C4-2B (cell line): Measurements from ENCODE around the gene CACNA2D3.

Source experiments
- H3K27ac ChIP-seq: fragments of 450-650 bp; 2 replicates; pipeline ENCODE4 v1.5.1; 2017
- CTCF ChIP-seq: fragments of 450-650 bp; conservative IDR thresholded peaks from 2 replicates; pipeline ENCODE4 v1.5.1; 2017; ENCODE audit warnings: mild to moderate bottlenecking
- ZFX ChIP-seq: fragments of 450-650 bp; IDR thresholded peaks from 2 replicates; pipeline ENCODE4 v1.6.1; 2017

Gene CACNA2D3

GRCh38 chr3:55030938-55031337 lies 908.6 kb downstream of the CACNA2D3 start:
- no peak overlapping the region for H3K27ac ChIP-seq
- no peak for TF ChIP-seq ZFX
- TF ChIP-seq CTCF = no peak

GRCh38 chr3:55036883-55037577 lies 914.7 kb downstream of the CACNA2D3 start:
- TF ChIP-seq CTCF (no peak), ZFX (no peak)
- H3K27ac ChIP-seq = no peak overlapping the region

GRCh38 chr3:55042591-55042990 lies 920.2 kb downstream of the CACNA2D3 start:
- TF ChIP-seq ZFX (no peak), CTCF (peak; percentile 23)
- no peak overlapping the region for H3K27ac ChIP-seq

GRCh38 chr3:55044486-55044885 lies 922.1 kb downstream of the CACNA2D3 start:
- no peak for TF ChIP-seq ZFX
- TF ChIP-seq CTCF = no peak
- H3K27ac ChIP-seq = no peak overlapping the region

- no peak for TF ChIP-seq CTCF
- no peak overlapping the region for H3K27ac ChIP-seq
These were observed 936.8 kb downstream of the CACNA2D3 start for GRCh38 chr3:55059027-55059629.

- TF ChIP-seq CTCF = no peak
- no peak for TF ChIP-seq ZFX
These were observed 938.8 kb downstream of the CACNA2D3 start for GRCh38 chr3:55060896-55061719.

GRCh38 chr3:55061720-55062034 lies 939.3 kb downstream of the CACNA2D3 start:
- no peak for TF ChIP-seq CTCF
- no peak overlapping the region for H3K27ac ChIP-seq

More at GRCh38 chr3:55060896-55061719, 938.8 kb downstream of the CACNA2D3 start:
- no peak overlapping the region for H3K27ac ChIP-seq
